Activated CD4-positive, alpha-beta T cell treated with anti-CD3 and anti-CD28 coated beads, Interleukin-2, amount 10 ng/mL, durations not matched to agents 7 days and 5 days (primary cell): ENCODE data around the gene LUZP2. TPM values are rescaled to one million over a fixed set of nuclear protein-coding genes. Genes with fewer than 3 reads are reported as not detected.

Experiments used
- CTCF ChIA-PET: fragments of 350-600 bp; sonication (Branson Sonifier 250); formaldehyde crosslinking; loops from one replicate; lab custom pipeline; 2021; ENCODE audit warnings: antibody characterized with exemption; lab: Charles Lee
- POLR2A ChIA-PET: fragments of 350-600 bp; sonication (Branson Sonifier 250); formaldehyde crosslinking; loops from one replicate; lab custom pipeline; 2021; ENCODE audit warnings: antibody characterized with exemption; lab: Charles Lee
- DNase-seq: peaks from one replicate; pipeline ENCODE4 v3.0.0-alpha.2; 2020
- H3K27ac Mint-ChIP-seq: one replicate; pipeline ENCODE4 v1.8.0; 2021; ENCODE audit warnings: mild to moderate bottlenecking, moderate library complexity, mixed read lengths
- H3K27me3 Mint-ChIP-seq: one replicate; pipeline ENCODE4 v1.8.0; 2021; ENCODE audit warnings: mixed read lengths
- H3K36me3 Mint-ChIP-seq: one replicate; pipeline ENCODE4 v1.8.0; 2021; ENCODE audit warnings: low read depth, mixed read lengths
- H3K4me1 Mint-ChIP-seq: one replicate; pipeline ENCODE4 v1.8.0; 2021; ENCODE audit warnings: mixed read lengths
- H3K4me3 Mint-ChIP-seq: one replicate; pipeline ENCODE4 v1.8.0; 2021; ENCODE audit warnings: mild to moderate bottlenecking, moderate library complexity, mixed read lengths
- H3K9me3 Mint-ChIP-seq: one replicate; pipeline ENCODE4 v1.8.0; 2021; ENCODE audit warnings: mixed read lengths
- total RNA-seq, 2 experiments: library from RNA; stranded (reverse); gene quantifications; one replicate each; pipeline ENCODE4 v1.2.3, GENCODE V29; 2021

The LUZP2 gene
- total RNA-seq, 2 experiments from 2014 or later, result not detected

DNA sequence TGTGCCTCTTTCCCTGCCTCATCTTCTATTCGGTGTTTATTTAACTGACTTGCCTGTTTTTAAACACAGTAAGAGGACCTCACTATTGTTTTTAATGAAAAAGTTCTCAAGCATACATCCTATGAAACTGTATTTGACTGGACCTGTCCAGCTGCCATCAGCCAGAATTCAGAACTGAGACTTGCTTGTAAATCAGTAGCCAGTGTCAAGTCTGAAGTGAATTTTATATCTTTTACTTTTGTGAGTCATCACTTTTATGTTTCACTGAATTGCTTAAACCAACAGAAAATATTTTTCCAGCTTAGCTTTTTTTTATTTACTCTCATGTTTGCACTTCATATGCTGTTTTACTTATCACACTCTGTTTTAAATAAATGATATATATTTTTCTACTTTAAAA lies 88.3 kb downstream of the LUZP2 start:
- Mint-ChIP-seq H3K4me1 (no peaks in the 10 kb centered on the region), H3K27ac (no peak overlapping the region), H3K36me3 (no peaks in the 10 kb centered on the region), H3K9me3 (no peaks in the 10 kb centered on the region), H3K4me3 (no peak overlapping the region), H3K27me3 (no peaks in the 10 kb centered on the region)
- ChIA-PET CTCF (no interaction called here), POLR2A (no interaction called here)
- no peak for DNase-seq

DNA sequence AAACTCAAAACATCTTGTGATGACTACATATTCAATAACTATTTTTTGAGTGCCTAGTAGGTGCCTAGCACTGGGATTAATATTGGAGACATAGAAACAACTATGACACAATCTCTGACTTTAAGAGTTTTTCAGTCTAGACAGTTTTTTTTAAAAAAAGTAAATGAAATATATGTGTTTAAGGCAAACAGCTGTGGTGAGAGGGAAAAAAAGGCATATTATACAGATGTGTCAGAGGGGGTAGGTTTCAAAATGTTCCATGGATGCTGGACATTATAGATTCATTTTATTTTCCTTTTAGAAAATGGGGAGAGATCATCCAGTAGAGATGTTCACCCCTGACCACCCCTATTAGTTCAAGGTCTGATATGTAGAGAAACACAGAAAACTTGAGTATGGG lies 90.8 kb downstream of the LUZP2 start:
- ChIA-PET POLR2A (no interaction called here), CTCF (no interaction called here)
- no peak overlapping the region for H3K4me3 Mint-ChIP-seq
- DNase-seq, result no peak
- no peaks in the 10 kb centered on the region for H3K36me3 Mint-ChIP-seq
- H3K9me3 Mint-ChIP-seq, result no peaks in the 10 kb centered on the region
- no peaks in the 10 kb centered on the region for H3K4me1 Mint-ChIP-seq
- no peaks in the 10 kb centered on the region for H3K27me3 Mint-ChIP-seq
- no peak overlapping the region for H3K27ac Mint-ChIP-seq

DNA sequence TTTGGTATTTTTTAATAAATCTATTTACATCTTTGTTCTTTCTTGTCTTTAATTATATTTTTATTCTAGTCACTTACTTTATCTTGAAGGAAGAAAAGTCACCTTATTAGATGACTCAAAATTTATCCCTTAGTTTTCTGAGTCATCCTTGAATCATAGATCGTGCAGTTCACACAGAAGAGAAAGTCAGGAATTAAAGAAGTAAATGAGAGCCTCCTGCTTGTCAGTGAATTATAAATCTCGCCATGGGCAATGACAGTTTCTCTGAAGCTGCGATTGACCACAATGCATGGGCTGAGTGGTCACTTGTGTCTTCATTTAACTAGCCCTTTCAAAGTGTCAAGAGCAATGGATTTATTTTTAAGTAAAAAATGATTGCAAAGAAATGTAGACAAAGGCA lies 91.2 kb downstream of the LUZP2 start:
- Mint-ChIP-seq H3K4me1 (no peaks in the 10 kb centered on the region), H3K27me3 (no peaks in the 10 kb centered on the region), H3K27ac (no peak overlapping the region), H3K36me3 (no peaks in the 10 kb centered on the region), H3K4me3 (no peak overlapping the region), H3K9me3 (no peaks in the 10 kb centered on the region)
- POLR2A ChIA-PET, result no interaction called here
- no peak for DNase-seq
- CTCF ChIA-PET, result no interaction called here

DNA sequence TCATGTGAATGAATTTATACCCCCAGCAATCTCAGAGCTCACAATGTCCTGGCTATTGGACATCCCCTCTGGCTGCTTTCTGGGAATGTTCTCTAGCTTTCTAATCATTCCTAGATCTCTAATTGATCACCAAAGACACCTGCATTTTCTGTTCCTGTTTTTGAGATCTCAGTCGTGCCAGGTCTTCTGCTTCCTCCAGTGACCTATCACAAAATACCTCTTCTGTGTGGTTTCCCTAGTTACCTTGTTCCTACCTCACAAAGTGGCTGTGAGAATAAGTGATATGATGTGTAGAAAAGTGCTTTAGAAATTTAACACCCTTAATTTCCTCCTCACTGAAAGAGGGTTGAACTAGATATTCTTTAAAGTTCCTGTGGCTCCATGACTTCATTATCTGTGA lies 92.2 kb downstream of the LUZP2 start:
- H3K36me3 Mint-ChIP-seq, result no peaks in the 10 kb centered on the region
- H3K9me3 Mint-ChIP-seq, result no peaks in the 10 kb centered on the region
- no peak for DNase-seq
- no peaks in the 10 kb centered on the region for H3K27me3 Mint-ChIP-seq
- H3K4me3 Mint-ChIP-seq, result no peak overlapping the region
- no peaks in the 10 kb centered on the region for H3K4me1 Mint-ChIP-seq
- POLR2A ChIA-PET, result no interaction called here
- CTCF ChIA-PET, result no interaction called here
- no peak overlapping the region for H3K27ac Mint-ChIP-seq

DNA sequence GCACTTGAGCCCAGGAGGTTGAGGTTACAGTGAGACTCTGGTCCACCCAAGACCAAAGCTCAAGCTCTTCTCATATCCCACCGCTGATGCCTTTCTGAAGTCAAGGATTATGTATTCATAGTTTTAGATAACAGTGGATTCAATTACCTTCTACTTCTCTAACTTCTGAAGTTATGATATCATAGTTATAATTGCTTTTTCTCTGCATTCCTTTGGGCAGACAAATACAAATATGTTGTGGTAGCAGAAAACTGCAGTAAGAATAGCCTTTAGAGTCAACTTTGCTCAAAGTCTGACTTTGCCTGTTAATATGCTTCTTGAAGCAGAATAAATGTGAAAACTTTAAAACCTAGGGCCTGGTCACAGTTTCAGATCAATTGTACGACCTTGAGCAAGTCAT lies 94.4 kb downstream of the LUZP2 start:
- no peak overlapping the region for H3K4me3 Mint-ChIP-seq
- no peak overlapping the region for H3K27ac Mint-ChIP-seq
- no peaks in the 10 kb centered on the region for H3K4me1 Mint-ChIP-seq
- no peaks in the 10 kb centered on the region for H3K36me3 Mint-ChIP-seq
- ChIA-PET POLR2A (no interaction called here), CTCF (no interaction called here)
- H3K27me3 Mint-ChIP-seq, result no peaks in the 10 kb centered on the region
- no peaks in the 10 kb centered on the region for H3K9me3 Mint-ChIP-seq
- no peak for DNase-seq

DNA sequence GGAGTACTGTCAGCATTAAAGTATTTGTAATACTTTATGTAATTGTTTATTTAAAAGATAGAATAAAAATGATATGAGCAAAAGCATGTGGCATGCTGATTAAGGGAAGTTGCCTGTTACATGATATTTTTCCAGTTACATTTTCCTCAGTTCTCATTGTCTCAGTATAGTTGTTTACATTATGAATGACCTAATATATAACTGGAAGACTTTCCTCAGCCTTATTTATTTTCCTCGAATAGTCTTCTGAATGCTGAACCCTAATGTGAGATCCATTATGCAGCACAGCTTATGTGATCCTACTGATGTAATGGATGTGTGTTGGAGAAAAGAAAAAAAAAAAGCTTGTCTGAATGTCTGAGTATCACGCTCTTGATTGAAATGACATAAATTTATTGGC lies 95.5 kb downstream of the LUZP2 start:
- Mint-ChIP-seq H3K36me3 (no peaks in the 10 kb centered on the region), H3K4me1 (no peaks in the 10 kb centered on the region), H3K27ac (no peak overlapping the region), H3K27me3 (no peaks in the 10 kb centered on the region), H3K4me3 (no peak overlapping the region), H3K9me3 (no peaks in the 10 kb centered on the region)
- ChIA-PET POLR2A (no interaction called here), CTCF (no interaction called here)
- no peak for DNase-seq

DNA sequence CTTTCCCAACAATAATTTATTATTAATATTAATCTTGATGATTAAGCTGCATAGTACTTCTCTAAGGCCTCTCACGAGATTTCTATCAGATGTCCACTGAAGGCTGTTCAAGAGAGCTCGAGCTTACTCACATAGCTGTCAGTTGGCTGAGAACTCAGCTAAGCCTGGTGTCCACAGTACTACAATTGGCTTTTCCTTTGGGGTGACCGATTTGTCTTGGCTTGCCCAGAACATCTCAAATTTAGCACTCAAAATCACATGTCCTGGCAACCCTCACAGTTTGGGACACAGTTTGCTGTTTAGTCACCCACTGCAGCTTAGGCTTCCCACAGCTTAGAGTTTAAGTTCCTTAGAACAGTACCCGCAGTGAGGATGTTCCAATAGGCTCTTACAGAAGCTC lies 96.5 kb downstream of the LUZP2 start:
- H3K9me3 Mint-ChIP-seq, result no peaks in the 10 kb centered on the region
- ChIA-PET POLR2A (no interaction called here), CTCF (no interaction called here)
- DNase-seq, result no peak
- H3K4me1 Mint-ChIP-seq, result no peaks in the 10 kb centered on the region
- H3K4me3 Mint-ChIP-seq, result no peak overlapping the region
- no peak overlapping the region for H3K27ac Mint-ChIP-seq
- no peaks in the 10 kb centered on the region for H3K36me3 Mint-ChIP-seq
- no peaks in the 10 kb centered on the region for H3K27me3 Mint-ChIP-seq

DNA sequence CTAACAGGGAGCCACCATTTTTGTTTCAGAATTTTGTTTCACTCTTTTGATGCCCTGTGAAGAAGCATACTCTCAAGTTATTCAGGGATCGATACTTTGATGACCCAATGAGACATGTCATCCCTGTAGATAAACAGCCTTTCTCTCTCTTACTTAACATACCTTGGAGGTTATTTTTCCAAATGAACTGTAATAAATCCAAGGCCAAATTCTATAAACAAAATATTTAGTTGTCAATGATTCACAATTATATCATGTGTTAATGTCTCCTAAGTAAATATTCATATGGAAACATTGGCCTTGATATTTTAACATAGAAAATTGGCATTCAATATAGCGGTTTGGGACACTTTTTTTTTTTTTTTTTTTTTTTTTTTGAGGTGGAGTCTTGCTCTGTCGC lies 97.5 kb downstream of the LUZP2 start:
- Mint-ChIP-seq H3K4me3 (no peak overlapping the region), H3K27ac (no peak overlapping the region), H3K9me3 (no peaks in the 10 kb centered on the region), H3K27me3 (no peaks in the 10 kb centered on the region), H3K36me3 (no peaks in the 10 kb centered on the region), H3K4me1 (no peaks in the 10 kb centered on the region)
- ChIA-PET CTCF (no interaction called here), POLR2A (no interaction called here)
- no peak for DNase-seq

DNA sequence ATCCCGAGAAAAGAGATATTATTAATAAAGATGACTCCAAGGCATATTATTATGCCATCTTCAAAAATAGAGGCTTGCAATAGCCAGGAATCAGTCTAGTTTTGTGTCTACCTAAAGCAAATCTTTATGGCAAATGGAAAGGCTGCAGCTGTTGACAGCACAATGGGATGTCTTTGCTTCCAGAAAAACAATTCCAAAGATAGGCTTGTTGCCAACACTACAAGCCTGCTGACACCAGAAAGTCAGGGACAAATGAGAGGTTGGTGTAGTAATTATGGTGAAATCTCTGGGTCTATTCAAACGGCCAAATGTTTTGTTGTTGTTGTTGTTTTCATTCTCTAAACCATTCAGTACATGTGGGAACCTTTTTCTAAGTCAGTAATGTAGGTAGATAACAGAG lies 101.8 kb downstream of the LUZP2 start:
- no peaks in the 10 kb centered on the region for H3K4me1 Mint-ChIP-seq
- H3K9me3 Mint-ChIP-seq, result no peaks in the 10 kb centered on the region
- ChIA-PET CTCF (no interaction called here), POLR2A (no interaction called here)
- H3K27ac Mint-ChIP-seq, result no peak overlapping the region
- H3K4me3 Mint-ChIP-seq, result no peak overlapping the region
- DNase-seq, result no peak
- H3K36me3 Mint-ChIP-seq, result no peaks in the 10 kb centered on the region
- no peaks in the 10 kb centered on the region for H3K27me3 Mint-ChIP-seq

DNA sequence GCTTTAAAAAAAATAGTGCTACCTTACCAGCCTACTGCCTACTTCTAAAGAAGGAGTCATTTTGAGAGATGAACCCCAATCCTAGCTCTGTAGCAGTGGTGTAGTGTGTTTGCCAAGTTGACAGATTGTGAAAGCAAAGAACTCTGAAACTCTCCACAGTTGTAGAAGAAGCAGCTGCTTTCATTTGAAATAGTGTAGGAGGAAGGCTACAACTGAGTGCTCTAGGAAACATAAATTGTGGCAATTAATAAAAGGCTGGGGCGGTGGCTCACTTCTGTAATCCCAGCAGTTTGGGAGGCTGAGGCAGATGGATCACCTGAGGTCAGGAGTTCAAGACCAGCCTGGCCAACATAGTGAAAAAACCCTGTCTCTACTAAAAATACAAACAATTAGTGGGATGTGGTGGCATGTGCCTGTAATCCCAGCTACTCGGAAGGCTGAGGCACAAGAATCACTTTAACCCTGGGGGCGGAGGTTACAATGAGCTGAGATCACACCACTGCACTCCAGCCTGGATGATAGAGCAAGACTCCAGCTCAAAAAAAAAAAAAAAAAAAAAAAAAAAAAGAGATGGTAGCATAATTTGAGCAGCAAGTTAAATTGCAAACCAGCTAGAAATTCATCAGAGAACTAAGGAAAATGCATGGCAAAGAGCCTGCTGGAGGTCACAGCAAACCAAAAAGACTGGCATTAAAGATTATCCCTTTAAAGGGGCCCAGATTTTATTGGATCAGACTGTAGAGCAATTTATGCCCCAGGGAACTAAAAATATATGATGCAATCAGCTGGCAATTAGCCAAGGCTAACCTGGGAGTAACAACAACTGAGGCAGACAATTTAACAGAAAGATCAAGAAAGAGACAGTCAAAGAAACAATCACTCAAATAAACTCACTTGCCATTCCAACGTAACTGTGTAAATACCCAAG lies 112.6 kb downstream of the LUZP2 start:
- H3K9me3 Mint-ChIP-seq, result peaks cover 2% of the 10 kb centered on the region
- no peaks in the 10 kb centered on the region for H3K27me3 Mint-ChIP-seq
- H3K36me3 Mint-ChIP-seq, result no peaks in the 10 kb centered on the region
- no peak overlapping the region for H3K4me3 Mint-ChIP-seq
- H3K4me1 Mint-ChIP-seq, result no peaks in the 10 kb centered on the region
- no peak for DNase-seq
- no peak overlapping the region for H3K27ac Mint-ChIP-seq
- POLR2A ChIA-PET, result no interaction called here
- CTCF ChIA-PET, result interaction anchor here (0.5 kb wide), 1 partner anchor 74 kb away, joined by 4 read pairs; no protein-coding TSS in a partner anchor

DNA sequence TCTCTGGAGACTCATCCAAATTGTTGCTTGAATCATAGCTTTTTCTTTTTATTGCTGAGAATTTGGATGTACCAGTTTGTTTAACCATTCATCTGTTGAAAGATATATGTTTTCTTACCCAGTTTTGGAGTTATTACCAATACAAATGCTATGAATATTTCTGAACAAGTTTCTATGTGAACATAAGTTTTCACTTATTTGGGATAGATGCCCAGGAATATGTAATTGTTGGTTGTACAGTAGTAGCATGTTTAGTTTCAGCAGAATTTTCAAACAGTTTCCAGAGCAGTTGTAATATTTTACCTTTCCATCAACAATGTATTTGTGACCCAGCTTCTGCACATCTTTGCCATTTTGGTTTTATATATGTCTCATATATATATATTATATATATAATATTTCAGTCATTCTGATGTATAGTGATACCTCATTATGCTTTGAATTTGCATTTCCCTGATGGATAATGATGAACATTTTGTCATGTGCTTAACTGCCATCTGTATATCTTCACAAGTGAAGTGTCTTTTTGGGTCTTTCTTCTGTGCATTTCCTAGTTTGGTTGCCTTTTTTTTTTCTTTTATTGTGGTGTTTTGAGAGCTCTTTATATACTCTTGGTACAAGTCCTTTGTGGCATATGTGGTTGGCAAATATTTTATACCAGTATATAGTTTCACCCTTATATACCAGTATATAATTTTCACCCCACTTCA lies 118.8 kb downstream of the LUZP2 start:
- H3K27me3 Mint-ChIP-seq, result no peaks in the 10 kb centered on the region
- no peaks in the 10 kb centered on the region for H3K4me1 Mint-ChIP-seq
- no peak overlapping the region for H3K27ac Mint-ChIP-seq
- no peaks in the 10 kb centered on the region for H3K9me3 Mint-ChIP-seq
- ChIA-PET CTCF (no interaction called here), POLR2A (no interaction called here)
- no peaks in the 10 kb centered on the region for H3K36me3 Mint-ChIP-seq
- H3K4me3 Mint-ChIP-seq, result no peak overlapping the region
- DNase-seq, result no peak

DNA sequence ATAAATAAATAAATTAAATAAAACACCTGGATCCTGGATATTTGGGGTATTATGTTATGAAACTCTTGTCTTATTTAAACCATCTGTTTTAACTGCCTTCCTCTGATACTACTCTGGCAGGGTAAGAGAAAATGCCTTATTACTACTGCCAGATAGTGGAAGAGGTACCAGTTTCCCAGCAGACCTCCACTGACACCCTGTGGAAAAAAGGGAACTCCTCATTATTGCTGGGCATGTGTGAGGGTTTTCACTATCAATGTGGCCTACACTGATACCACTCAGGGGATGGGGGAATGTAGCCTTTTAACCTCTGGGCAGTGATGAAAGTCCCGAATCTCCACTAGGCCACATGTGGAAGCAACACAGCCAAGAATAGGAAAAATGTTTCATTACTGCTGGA lies 121.0 kb downstream of the LUZP2 start:
- Mint-ChIP-seq H3K4me1 (no peaks in the 10 kb centered on the region), H3K27ac (no peak overlapping the region), H3K9me3 (no peaks in the 10 kb centered on the region), H3K36me3 (no peaks in the 10 kb centered on the region), H3K27me3 (no peaks in the 10 kb centered on the region), H3K4me3 (no peak overlapping the region)
- POLR2A ChIA-PET, result no interaction called here
- CTCF ChIA-PET, result no interaction called here
- DNase-seq, result no peak

DNA sequence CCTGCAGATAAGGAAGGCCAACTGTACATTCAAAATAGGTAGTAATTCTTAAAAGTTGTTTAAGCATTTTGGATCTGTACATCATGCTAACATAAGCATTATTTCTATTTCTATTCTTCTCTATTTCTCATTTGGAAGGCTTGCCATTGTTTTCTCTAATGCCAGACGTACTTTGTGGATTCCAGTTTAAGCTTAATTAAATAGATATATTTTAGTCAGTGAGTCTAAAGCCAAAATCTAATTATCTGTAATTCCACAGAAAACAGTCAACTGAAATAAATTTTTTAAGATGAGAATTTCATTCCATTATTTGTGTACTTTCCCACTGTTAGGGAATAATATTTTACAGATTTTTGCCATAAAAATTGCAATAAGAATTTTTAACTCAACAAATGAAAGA lies 123.0 kb downstream of the LUZP2 start:
- no peak overlapping the region for H3K4me3 Mint-ChIP-seq
- H3K9me3 Mint-ChIP-seq, result no peaks in the 10 kb centered on the region
- DNase-seq, result no peak
- POLR2A ChIA-PET, result no interaction called here
- H3K4me1 Mint-ChIP-seq, result no peaks in the 10 kb centered on the region
- H3K27me3 Mint-ChIP-seq, result no peaks in the 10 kb centered on the region
- H3K27ac Mint-ChIP-seq, result no peak overlapping the region
- H3K36me3 Mint-ChIP-seq, result no peaks in the 10 kb centered on the region
- CTCF ChIA-PET, result no interaction called here
